ENCODE data around the gene COG2.
"Not testable (repeated sequence)": the region's sequence is repeated elsewhere in the genome, so short reads cannot be mapped to it uniquely, and the experiment has no call there.

COG2 gene

DNA sequence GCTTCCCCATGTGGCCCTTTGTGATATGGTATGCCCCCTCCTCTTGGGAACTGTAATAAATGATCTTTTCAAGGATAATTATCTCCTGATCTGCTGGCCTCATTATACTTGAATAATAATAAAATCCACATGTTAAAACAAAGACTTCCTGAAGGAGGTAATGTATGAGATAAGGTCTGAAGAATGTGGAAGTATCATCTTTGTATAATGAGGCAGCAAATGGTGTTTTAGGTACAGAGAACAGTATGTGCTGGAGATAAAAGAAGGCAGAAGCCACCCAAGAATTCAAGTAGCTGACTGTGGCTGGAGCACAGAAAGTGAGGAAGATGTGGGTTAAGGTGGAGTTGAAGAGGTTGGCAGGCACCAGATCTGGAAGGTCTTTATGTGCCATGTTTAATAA, 12.8 kb upstream of the COG2 start:
- no peak for DNase-seq

DNA sequence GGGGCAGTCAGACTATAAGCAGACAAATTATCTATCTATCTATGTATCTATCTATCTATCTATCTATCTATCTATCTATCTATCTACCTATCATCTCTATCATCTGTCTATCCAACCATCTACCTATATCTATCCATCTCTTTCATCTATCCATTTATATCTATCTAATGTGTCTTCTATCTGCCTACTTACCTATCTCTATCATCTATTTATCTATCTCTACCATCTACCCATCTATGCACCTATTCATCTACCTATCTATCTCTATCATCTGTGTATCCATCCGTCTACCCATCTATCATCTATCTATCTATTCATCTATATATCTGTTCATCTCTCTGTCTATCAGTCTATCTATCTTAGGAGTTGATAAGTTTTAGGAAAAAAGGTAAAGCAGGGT, 10.8 kb upstream of the COG2 start:
- DNase-seq: no peak

DNA sequence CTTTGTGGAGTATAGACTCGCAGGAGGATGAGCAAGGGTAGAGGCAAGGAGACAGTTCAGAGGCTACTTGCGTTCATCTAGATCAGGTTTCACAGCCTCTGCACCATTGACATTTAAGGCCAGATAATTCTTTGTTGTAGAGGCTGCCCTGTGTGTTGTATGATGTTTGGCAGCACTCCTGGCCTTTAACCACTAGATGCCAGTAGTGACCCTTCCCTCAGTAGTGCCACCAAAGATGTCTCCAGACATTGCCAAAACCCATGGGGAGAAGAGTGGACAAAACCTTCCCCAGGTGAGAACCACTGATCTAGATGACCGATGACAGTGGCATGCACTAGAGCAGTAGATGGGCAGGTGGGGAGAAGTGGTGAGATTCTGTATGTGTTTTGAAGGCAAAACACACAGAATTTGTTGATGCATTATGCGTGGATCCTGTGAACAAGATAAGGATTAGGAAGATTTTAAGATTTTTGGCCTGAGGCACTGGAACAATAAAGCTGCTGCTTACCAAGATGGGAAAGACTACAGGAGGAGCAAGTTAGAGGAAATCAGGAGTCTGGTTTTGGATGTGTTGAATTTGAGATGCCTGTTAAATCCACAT, 9.9 kb upstream of the COG2 start:
- no peak for DNase-seq

DNA sequence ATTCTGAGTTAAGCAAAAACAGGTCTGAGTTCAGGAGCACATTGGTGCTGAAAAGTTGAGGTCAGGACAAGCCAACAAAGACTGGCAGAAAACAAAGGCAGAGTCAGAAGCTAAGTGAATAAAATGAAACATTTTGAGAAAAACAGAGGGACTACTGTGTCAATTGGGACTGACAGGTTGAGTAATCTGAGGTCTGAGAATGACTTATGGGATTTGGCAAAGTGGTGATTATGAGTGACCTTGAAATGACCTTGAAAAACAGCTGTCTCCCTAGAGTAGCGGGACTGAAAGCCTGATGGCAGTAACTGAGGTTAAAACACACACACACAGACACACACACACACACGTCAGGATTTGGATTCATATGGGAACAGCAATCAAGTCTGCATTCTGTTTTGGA, 8.8 kb upstream of the COG2 start:
- DNase-seq: no peak

DNA sequence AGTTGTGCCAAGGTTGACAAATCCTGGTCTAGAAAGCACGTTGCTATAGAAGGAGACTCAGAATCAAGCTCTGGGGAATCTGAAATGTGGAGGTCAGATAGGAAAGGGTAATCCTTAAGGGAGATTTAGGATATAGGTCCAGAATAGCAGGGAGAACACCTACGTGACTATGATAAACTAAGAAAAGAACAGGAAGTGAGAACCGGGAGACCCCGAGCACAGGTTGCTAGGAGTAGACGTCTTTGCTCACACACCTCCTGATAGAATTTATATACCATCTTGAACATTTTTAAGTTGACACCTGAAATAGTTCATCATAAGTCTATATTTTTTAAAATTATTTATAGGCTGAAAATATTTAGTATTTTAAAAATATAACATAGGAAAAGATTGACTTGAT, 7.9 kb upstream of the COG2 start:
- no peak for DNase-seq

DNA sequence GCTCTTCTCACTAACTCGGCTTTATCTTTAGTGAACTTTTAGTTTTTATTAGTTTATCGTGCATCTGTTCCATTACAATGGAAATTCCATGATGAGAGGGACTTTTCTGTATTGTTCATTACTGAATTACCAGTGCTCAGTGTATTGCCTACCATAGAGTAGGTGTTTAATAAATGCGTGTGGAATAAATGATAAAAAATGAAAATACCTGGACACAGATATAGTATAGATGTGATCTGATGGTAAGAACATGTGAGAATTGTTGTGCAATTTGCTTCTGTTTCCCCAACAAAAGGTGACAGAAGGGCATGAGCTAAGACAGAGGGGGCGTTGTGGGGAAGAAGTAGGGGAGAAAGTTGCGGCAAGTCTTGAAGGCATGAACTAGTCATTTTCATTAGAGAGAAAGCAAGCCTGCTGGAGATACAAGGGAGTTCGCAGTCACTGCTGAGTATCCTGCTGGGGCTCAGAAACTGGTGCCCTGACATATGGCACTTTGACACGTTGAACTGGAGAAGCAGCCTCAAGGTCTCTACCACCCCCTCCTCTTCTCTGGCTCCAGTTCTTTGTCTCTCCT, 5.6 kb upstream of the COG2 start:
- no peak for DNase-seq

DNA sequence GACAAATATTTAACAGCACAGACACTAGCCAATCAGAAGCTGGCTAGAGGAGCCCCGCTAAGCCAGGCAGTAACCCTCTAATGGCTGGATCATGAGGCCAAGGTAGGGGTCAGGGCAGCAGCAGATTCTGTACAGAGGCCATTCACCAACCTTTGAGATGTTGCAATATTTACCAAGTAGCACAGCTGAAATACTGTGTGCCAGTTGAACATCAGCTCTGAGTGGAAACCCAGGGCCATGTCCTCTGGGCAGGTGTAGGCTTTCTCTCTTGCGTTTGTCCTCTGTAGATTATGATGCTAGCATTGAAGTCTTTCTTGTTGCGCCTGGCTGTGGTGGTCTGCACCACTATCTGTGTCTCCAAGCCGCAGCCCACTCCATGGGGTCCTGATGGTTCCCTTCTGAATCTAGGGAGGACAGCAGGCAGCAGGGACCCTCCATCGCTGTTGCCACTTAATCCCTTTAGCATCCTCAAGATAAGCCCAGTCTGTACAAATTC, 2.5 kb upstream of the COG2 start:
- no peak for DNase-seq

DNA sequence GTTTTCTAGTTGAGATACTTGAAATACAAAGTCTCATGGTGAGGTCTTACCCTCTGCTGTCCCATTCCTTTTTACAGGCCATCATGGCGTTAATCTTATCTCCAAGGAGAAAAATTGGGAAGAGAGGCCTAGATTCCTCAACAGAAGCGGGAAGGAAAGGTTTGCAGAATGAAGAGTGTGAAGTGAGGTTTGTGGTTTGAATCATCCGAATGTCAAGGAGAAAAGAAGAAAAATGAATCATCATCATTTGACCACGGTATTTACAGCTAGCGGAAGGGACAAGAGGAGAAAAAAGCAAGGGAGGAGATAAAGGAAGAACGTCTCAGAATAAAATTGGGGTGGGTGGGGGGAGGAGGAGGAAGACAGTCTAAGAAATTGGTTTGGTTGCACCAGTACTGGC, 935 bp upstream of the COG2 start:
- DNase-seq: no peak

DNA sequence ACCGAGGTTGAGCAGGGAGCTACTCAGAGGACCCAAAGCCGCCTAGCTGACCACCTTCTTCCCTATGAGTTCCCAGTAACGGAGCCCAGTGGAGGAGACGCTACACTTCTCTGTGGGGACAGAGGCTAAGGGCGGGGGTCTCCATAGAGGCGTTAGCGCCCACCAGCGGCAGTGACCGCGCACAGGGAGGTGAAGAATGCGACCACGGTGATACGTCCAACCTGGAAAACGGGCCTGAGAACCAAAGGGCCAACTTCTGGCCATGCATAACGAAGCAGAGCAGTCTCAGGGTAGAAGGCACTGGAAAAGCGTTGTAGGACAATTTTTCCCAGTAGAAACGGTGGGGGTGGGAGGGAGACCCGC, 400 bp upstream of the COG2 start:
- DNase-seq: no peak

DNA sequence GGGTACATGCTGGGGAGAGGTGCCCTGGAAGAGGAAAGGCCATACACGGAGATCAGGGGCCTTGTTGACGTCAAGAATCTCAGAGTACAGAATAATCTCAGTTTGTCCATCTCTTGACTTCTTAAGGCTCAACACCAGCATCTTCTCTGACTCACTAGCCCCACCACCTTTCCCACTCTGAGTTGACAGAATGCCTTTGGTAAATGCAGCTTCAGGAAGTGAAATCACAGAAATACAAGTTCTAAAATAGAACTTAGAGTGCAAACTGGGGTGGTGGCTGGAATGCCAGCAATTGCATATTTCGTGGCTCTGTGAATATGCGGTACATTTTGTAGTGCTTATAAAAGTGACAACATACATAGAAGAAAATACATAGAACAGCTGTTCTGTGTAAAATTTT, 1.6 kb downstream of the COG2 start:
- DNase-seq: no peak

DNA sequence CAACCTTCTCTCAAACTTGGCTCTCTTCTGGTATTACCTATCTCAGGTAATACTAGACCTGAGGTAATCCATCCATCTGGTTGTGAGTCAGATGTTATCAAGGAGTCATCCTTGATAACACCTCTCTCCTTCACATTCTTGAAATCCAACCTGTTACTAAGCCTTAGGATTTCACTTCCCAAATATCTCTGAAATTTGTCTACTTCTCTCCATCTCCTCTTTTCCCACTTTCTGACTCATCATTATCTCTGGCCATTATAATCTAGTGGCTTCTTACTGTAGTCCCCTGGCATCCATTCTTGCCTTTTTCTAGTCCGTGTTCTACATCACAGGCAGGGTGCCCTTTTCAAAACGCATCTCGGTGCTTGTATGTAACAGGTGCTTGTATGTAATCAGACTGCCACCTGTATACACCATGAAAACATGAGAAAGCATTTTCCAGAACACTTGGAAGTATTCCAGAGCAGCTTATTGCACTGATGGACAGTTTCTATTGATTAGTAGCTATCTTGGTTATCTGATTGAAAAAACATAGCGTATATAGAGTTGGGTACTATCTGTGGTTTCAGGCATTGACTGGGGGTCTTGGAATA, 4.5 kb downstream of the COG2 start:
- no peak for DNase-seq

DNA sequence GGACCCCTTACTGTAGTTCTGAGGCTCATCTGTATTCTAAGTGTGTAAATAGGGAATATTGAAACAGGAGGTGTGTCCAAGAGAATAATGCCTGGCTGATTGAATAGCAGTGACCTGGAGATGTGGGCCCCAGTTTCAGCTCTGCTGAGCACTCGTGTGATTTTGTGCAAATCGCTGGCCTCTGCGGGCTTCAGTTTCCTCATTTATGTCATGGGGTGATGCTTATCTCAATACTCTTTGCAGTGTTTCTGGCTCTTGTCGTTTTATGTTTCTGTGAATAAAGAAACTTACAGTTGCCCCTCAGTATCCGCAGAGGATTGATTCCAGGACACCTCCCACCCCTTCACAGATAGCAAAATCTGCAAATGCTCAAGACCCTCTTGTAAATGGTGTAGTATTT, 5.0 kb downstream of the COG2 start:
- no peak for DNase-seq

DNA sequence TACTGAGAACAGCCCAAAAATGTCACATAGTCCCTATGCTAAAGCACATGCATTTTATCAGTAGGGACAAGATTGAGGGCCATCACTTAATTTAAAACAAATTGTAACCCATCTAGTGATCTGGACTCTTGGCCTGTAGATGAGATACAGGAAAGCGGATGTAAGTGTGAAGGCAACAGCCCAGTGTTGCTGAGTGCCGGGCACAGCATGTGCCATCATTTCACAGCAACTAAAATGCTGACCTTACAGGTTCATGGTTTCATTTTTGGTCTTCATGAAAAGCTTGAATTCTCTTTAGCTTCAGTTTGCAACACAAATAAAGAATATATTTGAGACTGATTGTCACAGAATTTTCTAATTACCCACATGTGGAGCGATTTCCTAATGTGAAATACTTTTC, 5.8 kb downstream of the COG2 start:
- no peak for DNase-seq

DNA sequence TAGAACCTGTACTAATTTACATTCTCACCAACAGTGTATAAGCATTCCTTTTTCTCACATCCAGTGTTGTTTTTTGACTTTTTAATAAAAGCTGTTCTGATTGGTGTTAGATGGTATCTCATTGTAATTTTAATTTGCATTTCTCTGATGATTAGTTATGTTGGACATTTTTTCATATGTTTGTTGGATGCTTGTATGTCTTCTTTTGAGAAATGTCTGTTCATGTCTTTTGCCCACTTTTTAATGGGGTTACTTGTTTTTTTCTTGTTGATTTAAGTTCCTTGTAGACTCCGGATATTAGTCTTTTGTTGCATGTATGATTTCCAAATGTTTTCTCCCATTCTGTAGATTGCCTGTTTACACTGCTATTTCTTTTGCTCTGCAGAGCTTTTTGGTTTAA, 8.0 kb downstream of the COG2 start:
- no peak for DNase-seq

DNA sequence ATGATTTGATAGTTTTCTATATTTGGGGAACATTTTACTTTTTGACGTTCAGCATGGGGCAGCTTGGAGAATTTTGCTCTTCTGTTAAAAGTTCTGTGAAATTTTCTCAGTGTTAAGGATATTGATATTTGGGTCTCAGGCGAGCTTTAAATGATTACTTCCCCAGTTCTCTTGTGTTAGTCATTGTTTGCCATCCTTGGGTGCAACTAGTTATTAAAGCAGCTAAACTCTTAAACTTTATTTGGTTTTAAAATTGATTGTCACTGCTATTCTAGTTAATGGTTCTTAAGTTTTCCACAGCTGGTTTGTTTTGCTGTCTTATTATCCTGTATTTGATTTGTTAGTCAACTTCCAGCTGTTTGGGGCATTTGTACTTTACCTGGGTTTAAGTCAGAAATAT, 9.0 kb downstream of the COG2 start:
- no peak for DNase-seq

DNA sequence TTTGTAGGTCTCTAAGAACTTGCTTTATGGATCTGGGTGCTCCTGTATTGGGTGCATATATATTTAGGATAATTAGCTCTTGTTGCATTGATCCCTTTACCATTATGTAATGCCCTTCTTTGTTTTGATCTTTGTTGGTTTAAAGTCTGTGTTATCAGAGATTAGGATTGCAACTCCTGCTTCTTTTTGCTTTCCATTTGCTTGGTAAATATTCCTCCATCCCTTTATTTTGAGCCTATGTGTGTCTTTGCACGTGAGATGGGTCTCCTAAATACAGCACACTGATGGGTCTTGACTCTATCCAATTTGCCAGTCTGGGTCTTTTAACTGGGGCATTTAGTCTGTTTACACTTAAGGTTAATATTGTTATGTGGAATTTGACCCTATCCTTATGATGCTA, 14.4 kb downstream of the COG2 start:
- DNase-seq: not testable (repeated sequence)

DNA sequence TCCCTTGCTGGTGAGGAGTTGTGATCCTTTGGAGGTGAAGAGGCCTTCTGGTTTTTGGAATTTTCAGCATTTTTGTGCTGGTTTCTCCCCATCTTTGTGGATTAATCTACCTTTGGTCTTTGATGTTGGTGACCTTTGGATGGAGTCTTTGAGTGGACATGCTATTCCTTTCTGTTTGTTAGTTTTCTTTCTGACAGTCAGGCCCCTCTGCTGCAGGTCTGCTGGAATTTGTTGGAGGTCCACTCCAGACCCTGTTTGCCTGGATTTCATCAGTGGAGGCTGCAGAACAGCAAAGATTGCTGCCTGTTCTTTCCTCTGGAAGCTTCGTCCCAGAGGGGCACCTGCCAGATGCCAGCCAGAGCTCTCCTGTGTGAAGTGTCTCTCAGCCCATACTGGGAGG, 15.8 kb downstream of the COG2 start:
- DNase-seq: not testable (repeated sequence)

DNA sequence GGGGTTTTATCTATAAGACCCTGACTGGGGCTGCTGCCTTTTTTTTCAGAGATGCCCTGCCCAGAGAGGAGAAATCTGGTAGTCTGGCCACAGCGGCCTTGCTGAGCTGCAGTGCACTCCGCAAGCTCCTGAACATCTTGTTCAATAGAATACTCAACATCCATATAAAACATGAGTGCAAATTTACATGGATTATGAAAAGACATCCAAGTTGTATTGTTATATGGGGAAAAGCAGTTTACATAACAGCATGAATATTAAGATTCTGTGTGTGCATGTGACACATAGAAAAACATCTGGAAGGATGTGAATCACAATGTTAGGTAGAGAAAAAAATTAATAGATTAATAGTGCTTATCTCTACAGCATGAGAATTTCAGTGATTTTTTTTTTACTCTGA, 16.4 kb downstream of the COG2 start:
- DNase-seq: no peak

DNA sequence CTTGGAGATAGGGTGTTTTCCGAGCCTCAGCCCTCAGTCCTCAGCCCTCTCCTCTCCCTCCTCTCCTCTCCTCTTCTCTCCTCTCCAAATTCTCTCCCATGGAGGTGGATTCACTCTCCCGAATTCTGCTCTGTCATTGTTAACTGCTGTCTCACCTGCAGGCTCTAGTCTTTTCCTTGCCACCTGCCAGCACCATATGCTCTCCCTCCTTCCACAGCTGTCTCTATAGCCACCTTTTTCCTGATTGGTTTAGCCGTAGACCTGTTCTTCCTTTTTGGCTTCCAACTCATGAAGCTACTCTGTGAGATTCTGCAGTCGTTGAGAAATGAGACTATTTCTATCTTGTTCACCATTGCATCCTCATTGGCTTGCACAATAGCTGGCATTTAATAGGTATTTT, 19.7 kb downstream of the COG2 start:
- DNase-seq: no peak

DNA sequence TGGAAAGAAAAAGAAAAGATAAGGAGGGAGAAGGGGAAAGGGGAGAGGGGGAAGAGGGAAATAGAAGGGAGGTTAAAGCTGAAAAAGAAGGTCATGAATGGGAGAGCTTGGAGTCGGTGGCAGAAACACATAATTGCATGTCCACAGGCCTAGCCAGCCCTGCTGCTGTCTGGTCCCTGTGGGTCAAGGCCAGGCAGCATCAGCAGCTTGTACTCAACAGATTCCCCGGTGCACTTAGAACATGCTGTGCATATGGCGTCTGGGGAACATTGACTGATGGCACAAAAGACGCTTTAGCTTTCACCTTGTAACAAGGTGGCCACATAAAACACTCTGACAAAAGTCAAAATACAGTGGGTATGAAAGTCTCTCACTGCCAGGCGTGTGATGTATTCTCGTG, 25.9 kb downstream of the COG2 start:
- DNase-seq: no peak

DNA sequence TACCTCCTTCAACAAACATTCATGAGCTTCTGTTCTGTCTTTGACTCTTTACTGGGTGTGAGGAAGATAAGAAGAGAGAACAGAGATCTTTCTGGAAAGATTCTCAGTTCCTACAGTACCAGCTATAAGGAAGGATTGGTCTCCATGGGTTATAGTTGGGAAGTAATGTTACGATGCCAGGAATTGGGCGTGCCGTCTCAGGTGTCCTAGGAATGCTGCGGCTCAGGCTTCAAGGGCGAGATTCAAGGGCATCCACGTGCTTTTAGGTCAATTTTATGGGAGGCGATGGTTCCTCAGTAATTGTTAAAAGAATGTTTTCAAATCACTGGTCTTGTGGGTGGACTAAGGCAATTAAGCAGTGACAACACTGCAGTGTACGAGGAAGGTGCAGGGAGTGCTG, 27.3 kb downstream of the COG2 start:
- no peak for DNase-seq

DNA sequence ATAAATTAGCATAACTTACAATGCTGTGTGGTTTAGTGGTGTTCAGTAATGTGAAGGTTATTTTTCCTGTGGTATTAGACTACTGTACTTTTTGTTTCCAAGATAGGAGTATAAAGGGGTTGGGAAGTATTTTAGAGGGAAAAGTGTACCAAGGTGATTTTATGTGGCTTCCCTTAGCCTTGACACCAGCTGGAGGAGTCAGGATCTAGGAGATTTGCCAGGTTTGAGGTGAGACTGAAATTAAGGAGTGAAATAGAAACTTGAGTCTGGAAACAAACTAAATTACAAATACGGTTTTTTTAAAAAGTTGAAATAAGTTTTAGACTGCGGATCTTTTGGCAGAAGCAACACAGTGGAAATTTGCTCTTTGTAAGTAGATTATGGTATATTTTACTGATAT, 32.3 kb downstream of the COG2 start:
- no peak for DNase-seq

DNA sequence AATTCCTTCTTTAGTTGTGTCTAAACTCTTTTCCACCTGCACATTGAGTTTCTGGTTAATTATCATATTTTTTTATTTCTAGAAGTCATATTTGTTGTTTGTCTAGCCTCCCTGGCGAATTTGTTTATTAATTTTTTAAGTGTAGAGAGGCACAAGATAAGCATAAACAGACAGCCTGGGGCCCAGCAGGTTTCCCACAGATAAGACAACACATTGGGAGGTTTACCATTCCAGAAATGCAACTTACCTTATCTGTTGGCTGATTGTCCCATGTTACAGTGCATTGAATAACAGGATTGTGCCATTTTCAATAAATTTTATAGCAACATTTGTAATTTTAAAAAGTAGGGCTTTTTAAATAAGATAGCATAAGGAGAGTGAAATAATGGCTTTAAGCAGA, 34.9 kb downstream of the COG2 start:
- no peak for DNase-seq

DNA sequence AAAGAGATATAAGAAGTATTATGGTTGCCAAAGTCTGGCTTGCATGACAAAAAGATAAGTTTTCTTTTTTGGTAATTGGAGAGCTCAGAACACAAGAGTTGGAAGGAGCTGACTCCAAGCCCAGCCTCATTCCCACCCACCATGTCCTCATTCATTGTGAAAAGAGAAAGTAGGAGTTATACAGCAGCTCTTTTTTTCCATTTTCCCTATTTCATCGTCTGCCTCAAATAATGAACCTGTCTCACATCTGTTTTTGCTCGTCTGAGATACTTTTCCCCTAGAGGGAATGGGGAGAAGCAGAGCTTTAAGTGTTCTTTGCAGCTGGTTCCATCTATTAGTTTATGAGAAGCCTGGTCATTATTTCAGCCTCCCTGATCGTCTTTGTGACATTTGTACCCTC, 36.9 kb downstream of the COG2 start:
- no peak for DNase-seq

DNA sequence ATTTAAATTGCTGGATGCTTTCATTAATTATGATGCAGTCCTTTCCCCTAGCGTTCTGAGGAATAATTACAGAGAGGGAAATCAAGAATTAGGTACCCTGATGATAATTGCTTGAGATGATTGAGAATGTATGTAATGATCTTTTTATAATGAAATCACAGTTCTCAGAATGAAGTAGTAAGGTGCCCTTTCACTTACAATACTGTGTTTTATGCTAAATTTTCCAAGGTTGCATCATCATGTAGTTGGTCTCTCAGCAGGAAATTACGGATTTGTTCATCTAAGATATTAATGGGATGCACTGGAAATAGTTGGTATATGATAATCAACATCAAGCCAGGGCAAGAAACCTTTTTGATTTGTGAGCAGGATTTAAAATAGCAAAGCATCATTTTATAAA, 37.5 kb downstream of the COG2 start:
- no peak for DNase-seq
